IMR-90 (cell line): Measurements from ENCODE around the gene RIIAD1. TPM values are rescaled to one million over a fixed set of nuclear protein-coding genes. Genes with fewer than 3 reads are reported as not detected.

Experiments
- ATAC-seq: fragments of 200-7000 bp; cut with Tn5 transposase; 2 replicates; pipeline ENCODE4 v1.9.1; 2020; ENCODE audit warnings: low read depth, mild to moderate bottlenecking, moderate library complexity
- BruUV-seq: library from RNA; stranded (reverse); fragments of 400-500 nt; replicated peaks from 2 replicates; lab custom pipeline; 2021; lab: Mats Ljungman, UMichigan
- CTCF ChIA-PET: fragments of 300-600 bp; formaldehyde crosslinking; extraction: SDS; loops from one replicate; lab custom pipeline; 2021; ENCODE audit warnings: antibody characterized with exemption; lab: Yijun Ruan, JAX
- POLR2A ChIA-PET: fragments of 300-600 bp; sonication (Branson Sonifier 250); formaldehyde crosslinking; loops from one replicate; lab custom pipeline; 2022; ENCODE audit warnings: antibody characterized with exemption; ENCODE audit not compliant: unreplicated experiment; lab: Charles Lee
- DNase-seq: peaks from one replicate; pipeline ENCODE4 v3.0.0; 2013
- H2AFZ ChIP-seq: replicated peaks from 2 replicates; pipeline ENCODE3; 2013; ENCODE audit warnings: low read length, mild to moderate bottlenecking; ENCODE audit not compliant: poor library complexity
- H2AK5ac ChIP-seq: 2 replicates; pipeline ENCODE4 v1.6.1; 2013; ENCODE audit warnings: low read depth, low read length, inconsistent platforms
- H2AK9ac ChIP-seq: replicated peaks from 2 replicates; pipeline ENCODE3; 2013; ENCODE audit warnings: mild to moderate bottlenecking, low read depth, low read length, moderate library complexity; ENCODE audit not compliant: poor library complexity
- H2BK120ac ChIP-seq: 2 replicates; pipeline ENCODE4 v1.6.1; 2013; ENCODE audit warnings: low read depth, low read length, inconsistent platforms
- H2BK15ac ChIP-seq: 3 replicates; pipeline ENCODE4 v1.6.1; 2013; ENCODE audit warnings: low read depth, low read length, inconsistent platforms
- H2BK20ac ChIP-seq: 2 replicates; pipeline ENCODE4 v1.6.1; 2013; ENCODE audit warnings: low read depth, mild to moderate bottlenecking, inconsistent platforms, low read length, moderate library complexity
- H2BK5ac ChIP-seq: 2 replicates; pipeline ENCODE4 v1.6.1; 2013; ENCODE audit warnings: mild to moderate bottlenecking, low read depth, low read length, inconsistent platforms; ENCODE audit not compliant: poor library complexity, severe bottlenecking
- H3K14ac ChIP-seq: replicated peaks from 2 replicates; pipeline ENCODE4 v1.6.1; 2013; ENCODE audit warnings: low read depth, low read length, inconsistent platforms
- H3K18ac ChIP-seq: 2 replicates; pipeline ENCODE4 v1.6.1; 2013; ENCODE audit warnings: low read depth, low read length, control low read depth
- H3K23ac ChIP-seq: 2 replicates; pipeline ENCODE4 v1.6.1; 2013; ENCODE audit warnings: low read depth, low read length, inconsistent platforms
- H3K27ac ChIP-seq: 2 replicates; pipeline ENCODE4 v1.5.1; 2013; ENCODE audit warnings: mild to moderate bottlenecking, control low read depth, low read length; ENCODE audit not compliant: insufficient read depth
- H3K27me3 ChIP-seq: 2 replicates; pipeline ENCODE4 v1.6.1; 2013; ENCODE audit warnings: low read length; ENCODE audit not compliant: control insufficient read depth, insufficient read depth
- H3K36me3 ChIP-seq: 2 replicates; pipeline ENCODE4 v1.6.1; 2013; ENCODE audit warnings: low read length, mixed read lengths; ENCODE audit not compliant: control insufficient read depth, insufficient read depth
- H3K4ac ChIP-seq: 2 replicates; pipeline ENCODE4 v1.6.1; 2013; ENCODE audit warnings: low read depth, low read length, inconsistent platforms
- H3K4me1 ChIP-seq: 2 replicates; pipeline ENCODE4 v1.6.1; 2013; ENCODE audit warnings: low read length, mixed read lengths; ENCODE audit not compliant: control insufficient read depth, insufficient read depth
- H3K4me2 ChIP-seq: 2 replicates; pipeline ENCODE4 v1.6.1; 2013; ENCODE audit warnings: low read depth, mild to moderate bottlenecking, control low read depth, low read length, moderate library complexity
- H3K4me3 ChIP-seq: 2 replicates; pipeline ENCODE4 v1.5.1; 2013; ENCODE audit warnings: low read depth, mild to moderate bottlenecking, control low read depth, low read length, moderate library complexity; ENCODE audit not compliant: insufficient read depth
- H3K56ac ChIP-seq: 2 replicates; pipeline ENCODE4 v1.6.1; 2013; ENCODE audit warnings: low read length, inconsistent platforms; ENCODE audit not compliant: insufficient read depth; ENCODE audit errors: extremely low read depth
- H3K79me1 ChIP-seq, 2 experiments: 2 replicates each; pipeline ENCODE4 v1.6.1; 2013; ENCODE audit warnings: low read length in 2 of 2, inconsistent platforms in 1 of 2, low read depth in 1 of 2
- H3K9ac ChIP-seq: 2 replicates; pipeline ENCODE4 v1.6.1; 2013; ENCODE audit warnings: low read depth, low read length, control low read depth
- H3K9me1 ChIP-seq: 2 replicates; pipeline ENCODE4 v1.6.1; 2013; ENCODE audit warnings: low read length, inconsistent platforms; ENCODE audit not compliant: insufficient read depth
- H3K9me3 ChIP-seq: 2 replicates; pipeline ENCODE4 v1.6.1; 2013; ENCODE audit warnings: low read length; ENCODE audit not compliant: control insufficient read depth, insufficient read depth
- H4K20me1 ChIP-seq: 2 replicates; pipeline ENCODE4 v1.6.1; 2013; ENCODE audit warnings: low read length, inconsistent platforms; ENCODE audit not compliant: insufficient read depth
- H4K5ac ChIP-seq: 2 replicates; pipeline ENCODE4 v1.6.1; 2013; ENCODE audit warnings: mild to moderate bottlenecking, low read depth, low read length, control low read depth
- H4K8ac ChIP-seq, 2 experiments: 2 replicates each; pipeline ENCODE4 v1.6.1; 2013; ENCODE audit warnings: low read depth in 2 of 2, low read length in 2 of 2, control low read depth in 1 of 2, inconsistent platforms in 1 of 2
- H4K91ac ChIP-seq: 2 replicates; pipeline ENCODE4 v1.6.1; 2013; ENCODE audit warnings: low read depth, low read length, inconsistent platforms; ENCODE audit not compliant: insufficient read depth
- BHLHE40 ChIP-seq: fragments of 150-350 bp; IDR thresholded peaks from 2 replicates; pipeline ENCODE4 v1.6.1; 2016; ENCODE audit warnings: mild to moderate bottlenecking, low read depth, low read length
- CEBPB ChIP-seq: IDR thresholded peaks from 2 replicates; pipeline ENCODE4 v1.6.1; 2012; ENCODE audit warnings: low read depth, low read length, improper control_type of control experiment
- CHD1 ChIP-seq: IDR thresholded peaks from 2 replicates; pipeline ENCODE4 v1.6.1; 2012; ENCODE audit warnings: low read depth, low read length, improper control_type of control experiment
- CTCF ChIP-seq: conservative IDR thresholded peaks from 2 replicates; pipeline ENCODE4 v1.5.1; 2012; ENCODE audit warnings: mild to moderate bottlenecking, low read depth, low read length, improper control_type of control experiment
- FOS ChIP-seq: fragments of 150-350 bp; IDR thresholded peaks from 2 replicates; pipeline ENCODE4 v1.6.1; 2016; ENCODE audit warnings: low read depth, low read length
- MAFK ChIP-seq: IDR thresholded peaks from 2 replicates; pipeline ENCODE4 v1.6.1; 2012; ENCODE audit warnings: low read depth, low read length, improper control_type of control experiment
- MAZ ChIP-seq: IDR thresholded peaks from 2 replicates; pipeline ENCODE4 v1.6.1; 2012; ENCODE audit warnings: low read depth, mild to moderate bottlenecking, low read length, improper control_type of control experiment, moderate library complexity, borderline replicate concordance
- MXI1 ChIP-seq: IDR thresholded peaks from 2 replicates; pipeline ENCODE4 v1.6.1; 2012; ENCODE audit warnings: low read depth, mild to moderate bottlenecking, low read length, moderate library complexity, borderline replicate concordance
- NFE2L2 ChIP-seq: fragments of 150-350 bp; IDR thresholded peaks from 2 replicates; pipeline ENCODE4 v1.6.1; 2016; ENCODE audit warnings: low read depth, mild to moderate bottlenecking, low read length
- POLR2A ChIP-seq: IDR thresholded peaks from 2 replicates; pipeline ENCODE4 v1.6.1; 2012; ENCODE audit warnings: mild to moderate bottlenecking, low read depth, low read length
- RAD21 ChIP-seq: IDR thresholded peaks from 2 replicates; pipeline ENCODE4 v1.6.1; 2012; ENCODE audit warnings: low read length, improper control_type of control experiment
- RCOR1 ChIP-seq: IDR thresholded peaks from 2 replicates; pipeline ENCODE4 v1.6.1; 2012; ENCODE audit warnings: mild to moderate bottlenecking, low read length, improper control_type of control experiment; ENCODE audit not compliant: insufficient replicate concordance
- RFX5 ChIP-seq: IDR thresholded peaks from 2 replicates; pipeline ENCODE4 v1.8.0; 2012; ENCODE audit warnings: low read depth, mild to moderate bottlenecking, low read length, moderate library complexity
- SMC3 ChIP-seq: fragments of 150-350 bp; IDR thresholded peaks from 2 replicates; pipeline ENCODE4 v1.6.1; 2016; ENCODE audit warnings: low read depth, mild to moderate bottlenecking, antibody characterized with exemption, low read length, moderate library complexity
- USF2 ChIP-seq: fragments of 150-350 bp; IDR thresholded peaks from 2 replicates; pipeline ENCODE4 v1.6.1; 2017; ENCODE audit warnings: mild to moderate bottlenecking, antibody characterized with exemption, low read length, low read depth
- WGBS, 2 experiments: methylation state at CpG; one replicate each; pipeline versions ENCODE4 v1.1.5 to v1.1.7; 2013; ENCODE audit warnings: missing lambda C conversion rate in 2 of 2; ENCODE audit not compliant: insufficient read length in 1 of 2; ENCODE audit errors: extremely low coverage in 2 of 2; 5-methylcytosine and 5-hydroxymethylcytosine counted together
- dilution Hi-C: fragments of 300-500 bp; cut with HindIII; formaldehyde crosslinking; loops from one replicate; pipeline ENCODE4 v1.14.3; 2018; ENCODE audit warnings: low sequenced_read_pairs; ENCODE audit not compliant: unreplicated experiment
- in situ Hi-C: fragments of 300-500 bp; cut with MboI; formaldehyde crosslinking; loops from 3 replicates; pipeline ENCODE4 v1.14.3; 2019; ENCODE audit warnings: low sequenced_read_pairs, inconsistent platforms, mixed read lengths
- intact Hi-C: fragments of 100-400 bp; cut with micrococcal nuclease; formaldehyde crosslinking; loops from 2 replicates; pipeline ENCODE4 v1.10.0; 2022
- polyA plus RNA-seq, 3 experiments: library from polyadenylated mRNA; depleted of rRNA; stranded (reverse); fragments of >200 nt; gene quantifications; 2 replicates each; pipeline ENCODE4 v1.2.3, GENCODE V29; 2012; ENCODE audit warnings: low replicate concordance in 1 of 3
- total RNA-seq: library from RNA; depleted of rRNA; stranded (reverse); fragments of >200 nt; gene quantifications from 2 replicates; pipeline ENCODE4 v1.2.3, GENCODE V29; 2012
- TF ChIP-seq, protein P1 (sequence below): fragments of 150-350 bp; IDR thresholded peaks from 2 replicates; pipeline ENCODE4 v1.6.1; 2016; ENCODE audit warnings: low read depth, mild to moderate bottlenecking, low read length, moderate library complexity, borderline replicate concordance

RIIAD1 gene
- total and polyA plus RNA-seq, 2 of the 4 experiments (the other 2 are of a cell fraction): not detected

- no CpG with 5 or more reads among the region's 5 CpGs for WGBS, 2 experiments
- ATAC-seq: no peak
- DNase-seq: no peak
- Histone ChIP-seq H4K91ac (no peak overlapping the region), H2BK5ac (no peak overlapping the region), H3K9ac (no peak overlapping the region), H4K5ac (no peak overlapping the region), H3K9me3 (no peaks in the 10 kb centered on the region), H3K23ac (no peak overlapping the region), H3K4ac (no peak overlapping the region), H3K4me2 (no peak overlapping the region), H3K36me3 (peaks cover 29% of the 10 kb centered on the region), H3K56ac (no peak overlapping the region), H4K20me1 (no peaks in the 10 kb centered on the region; the same call in none of the 2 replicates), H3K9me1 (no peaks in the 10 kb centered on the region), H2AFZ (no peak overlapping the region), H3K27me3 (no peaks in the 10 kb centered on the region), H3K4me3 (no peak overlapping the region), H3K14ac (no peak overlapping the region), H3K27ac (no peak overlapping the region), H2AK9ac (no peak overlapping the region), H4K8ac (no peak overlapping the region), H2AK5ac (no peak overlapping the region), H2BK15ac (no peak overlapping the region), H3K4me1 (no peaks in the 10 kb centered on the region), H3K18ac (no peak overlapping the region), H3K79me1 (no peaks in the 10 kb centered on the region), H2BK120ac (no peak overlapping the region), H2BK20ac (no peak overlapping the region)
- dilution Hi-C loops (no loop called here), in situ Hi-C loops (no loop called here), intact Hi-C loops (no loop called here)
- TF ChIP-seq SMC3 (no peak), POLR2A (no peak), MXI1 (no peak), USF2 (no peak), RCOR1 (no peak), CTCF (no peak), NFE2L2 (no peak), RFX5 (no peak), CEBPB (no peak), BHLHE40 (no peak), MAZ (no peak), CHD1 (no peak), FOS (no peak), MAFK (no peak), RAD21 (no peak)
- TF ChIP-seq, protein P1, sequence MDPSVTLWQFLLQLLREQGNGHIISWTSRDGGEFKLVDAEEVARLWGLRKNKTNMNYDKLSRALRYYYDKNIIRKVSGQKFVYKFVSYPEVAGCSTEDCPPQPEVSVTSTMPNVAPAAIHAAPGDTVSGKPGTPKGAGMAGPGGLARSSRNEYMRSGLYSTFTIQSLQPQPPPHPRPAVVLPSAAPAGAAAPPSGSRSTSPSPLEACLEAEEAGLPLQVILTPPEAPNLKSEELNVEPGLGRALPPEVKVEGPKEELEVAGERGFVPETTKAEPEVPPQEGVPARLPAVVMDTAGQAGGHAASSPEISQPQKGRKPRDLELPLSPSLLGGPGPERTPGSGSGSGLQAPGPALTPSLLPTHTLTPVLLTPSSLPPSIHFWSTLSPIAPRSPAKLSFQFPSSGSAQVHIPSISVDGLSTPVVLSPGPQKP: no peak
- no TSS peak for BruUV-seq
- ChIA-PET CTCF (no interaction called here), POLR2A (no interaction called here)
Observed at GRCh38 chr1:151701515-151701914, 19.8 kb upstream of the RIIAD1 start.
